Neural cell (in vitro differentiated cells): Measurements from ENCODE around the gene FGF2. TPM values are rescaled to one million over a fixed set of nuclear protein-coding genes. Genes with fewer than 3 reads are reported as not detected.

Experiments used
- H2AFZ ChIP-seq: fragments of 200-600, 300-800 bp; sonication (generic), shearing (Covaris generic); 2 replicates; pipeline ENCODE4 v1.6.0; 2014; ENCODE audit warnings: low read depth, mild to moderate bottlenecking, antibody characterized with exemption, low read length, moderate library complexity
- H3F3A ChIP-seq: fragments of 200-600 bp; shearing (Covaris generic); 2 replicates; pipeline ENCODE4 v1.6.1; 2016; ENCODE audit warnings: mild to moderate bottlenecking, moderate library complexity, mixed read lengths, antibody characterized with exemption, low read length; ENCODE audit not compliant: insufficient read depth, poor library complexity, severe bottlenecking
- H3K27ac ChIP-seq: fragments of 200-600, 300-800 bp; sonication (generic), shearing (Covaris generic); 2 replicates; pipeline ENCODE4 v1.5.1; 2014; ENCODE audit warnings: mild to moderate bottlenecking, low read length, moderate library complexity
- H3K27me3 ChIP-seq: fragments of 300-800, 200-600 bp; sonication (generic), shearing (Covaris generic); 2 replicates; pipeline ENCODE4 v1.6.0; 2014; ENCODE audit warnings: mild to moderate bottlenecking, low read depth, low read length, moderate library complexity; ENCODE audit not compliant: insufficient read depth
- H3K36me3 ChIP-seq: fragments of 300-800, 200-600 bp; sonication (generic), shearing (Covaris generic); 2 replicates; pipeline ENCODE4 v1.5.1; 2014; ENCODE audit warnings: mild to moderate bottlenecking, antibody characterized with exemption, low read length, moderate library complexity; ENCODE audit not compliant: insufficient read depth
- H3K4me2 ChIP-seq: fragments of 300-800, 200-600 bp; sonication (generic), shearing (Covaris generic); 2 replicates; pipeline ENCODE4 v1.6.0; 2014; ENCODE audit warnings: mild to moderate bottlenecking, low read length
- H3K4me3 ChIP-seq: fragments of 300-800, 200-600 bp; sonication (generic), shearing (Covaris generic); 2 replicates; pipeline ENCODE4 v1.5.1; 2014; ENCODE audit warnings: mild to moderate bottlenecking, low read length, moderate library complexity
- H3K79me2 ChIP-seq: fragments of 200-600 bp; shearing (Covaris generic); replicated peaks from 2 replicates; pipeline ENCODE4 v1.6.0; 2014; ENCODE audit warnings: mild to moderate bottlenecking, low read length, moderate library complexity; ENCODE audit not compliant: insufficient read depth
- H3K9ac ChIP-seq: fragments of 300-800, 200-600 bp; sonication (generic), shearing (Covaris generic); 2 replicates; pipeline ENCODE4 v1.6.1; 2016; ENCODE audit warnings: mild to moderate bottlenecking, low read length, mixed read lengths
- H3K9me2 ChIP-seq: fragments of 200-600 bp; shearing (Covaris generic); 2 replicates; pipeline ENCODE4 v1.6.1; 2016; ENCODE audit warnings: mild to moderate bottlenecking, low read length, mixed read lengths; ENCODE audit not compliant: insufficient read depth
- H3K9me3 ChIP-seq: fragments of 200-600, 300-800 bp; sonication (generic), shearing (Covaris generic); 2 replicates; pipeline ENCODE4 v1.6.1; 2016; ENCODE audit warnings: mild to moderate bottlenecking, mixed run types, low read length, moderate library complexity, mixed read lengths
- H4K20me1 ChIP-seq: fragments of 200-600 bp; shearing (Covaris generic); 2 replicates; pipeline ENCODE4 v1.6.1; 2016; ENCODE audit warnings: mild to moderate bottlenecking, mixed run types; ENCODE audit not compliant: insufficient read depth
- EP300 ChIP-seq: fragments of 450-650 bp; conservative IDR thresholded peaks from 2 replicates; pipeline ENCODE4 v1.6.1; 2014; ENCODE audit warnings: antibody characterized with exemption, mild to moderate bottlenecking, moderate library complexity; ENCODE audit not compliant: poor library complexity, severe bottlenecking
- EZH2 ChIP-seq: fragments of 200-600, 300-800 bp; shearing (Covaris generic), sonication (generic); IDR thresholded peaks from 2 replicates; pipeline ENCODE4 v1.6.1; 2014; ENCODE audit warnings: antibody characterized with exemption, low read length, borderline replicate concordance, mild to moderate bottlenecking; ENCODE audit not compliant: insufficient read depth, poor library complexity, severe bottlenecking
- MXI1 ChIP-seq: fragments of 450-650 bp; conservative IDR thresholded peaks from 2 replicates; pipeline ENCODE4 v1.6.1; 2014; ENCODE audit warnings: antibody characterized with exemption, mild to moderate bottlenecking; ENCODE audit not compliant: poor library complexity, severe bottlenecking
- POLR2AphosphoS5 ChIP-seq: IDR thresholded peaks from 2 replicates; pipeline ENCODE4 v1.6.1; 2012
- RAD21 ChIP-seq: fragments of 450-650 bp; conservative IDR thresholded peaks from 2 replicates; pipeline ENCODE4 v1.6.1; 2014; ENCODE audit warnings: antibody characterized with exemption, mild to moderate bottlenecking, moderate library complexity
- SMC3 ChIP-seq: fragments of 450-650 bp; conservative IDR thresholded peaks from 2 replicates; pipeline ENCODE4 v1.6.1; 2014; ENCODE audit warnings: antibody characterized with exemption, mild to moderate bottlenecking, moderate library complexity; ENCODE audit not compliant: poor library complexity
- TAF1 ChIP-seq: IDR thresholded peaks from 2 replicates; pipeline ENCODE4 v1.6.1; 2012; ENCODE audit warnings: low read depth
- polyA plus RNA-seq: library from polyadenylated mRNA; depleted of rRNA; stranded (reverse); fragments of >200 nt; gene quantifications from 2 replicates; pipeline ENCODE4 v1.2.3, GENCODE V29; 2014
- TF ChIP-seq, protein P1 (sequence below): IDR thresholded peaks from 2 replicates; pipeline ENCODE4 v1.6.1; 2012; ENCODE audit warnings: borderline replicate concordance
- TF ChIP-seq, protein P2 (sequence below): fragments of 450-650 bp; IDR thresholded peaks from 2 replicates; pipeline ENCODE4 v1.5.1; 2014; ENCODE audit warnings: antibody characterized with exemption, mild to moderate bottlenecking, moderate library complexity; ENCODE audit not compliant: poor library complexity, severe bottlenecking

Gene FGF2
- polyA plus RNA-seq, 1 donor from 2014 or later: 5.8 TPM

DNA sequence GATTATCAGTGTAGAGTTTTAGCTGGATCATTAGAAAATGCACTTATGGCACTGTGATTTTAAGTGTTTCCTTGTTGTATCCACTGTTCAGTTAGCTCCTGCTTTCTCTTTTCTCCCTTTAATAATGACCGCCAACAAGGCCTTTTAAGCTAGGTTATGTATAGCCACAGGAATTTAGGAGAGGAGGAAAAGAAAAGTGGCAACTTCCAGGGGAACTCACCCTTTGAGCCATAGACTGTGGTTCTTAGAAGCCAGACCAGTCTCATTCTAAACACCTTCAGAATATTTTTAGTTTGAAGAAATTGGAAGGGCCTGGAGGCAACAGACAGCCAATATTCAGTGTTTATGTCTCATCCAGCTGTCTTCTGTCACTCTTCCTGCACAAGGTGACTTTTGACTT is 6.1 kb downstream of the FGF2 start:
- Histone ChIP-seq H3F3A (no peaks in the 10 kb centered on the region), H3K4me2 (no peak overlapping the region), H2AFZ (no peak overlapping the region), H3K4me3 (no peak overlapping the region), H3K79me2 (peaks cover 85% of the 10 kb centered on the region), H3K36me3 (no peaks in the 10 kb centered on the region), H3K9ac (no peak overlapping the region), H4K20me1 (no peaks in the 10 kb centered on the region), H3K27me3 (no peaks in the 10 kb centered on the region), H3K9me2 (no peaks in the 10 kb centered on the region), H3K9me3 (no peaks in the 10 kb centered on the region), H3K27ac (no peak overlapping the region)
- TF ChIP-seq, protein P1, sequence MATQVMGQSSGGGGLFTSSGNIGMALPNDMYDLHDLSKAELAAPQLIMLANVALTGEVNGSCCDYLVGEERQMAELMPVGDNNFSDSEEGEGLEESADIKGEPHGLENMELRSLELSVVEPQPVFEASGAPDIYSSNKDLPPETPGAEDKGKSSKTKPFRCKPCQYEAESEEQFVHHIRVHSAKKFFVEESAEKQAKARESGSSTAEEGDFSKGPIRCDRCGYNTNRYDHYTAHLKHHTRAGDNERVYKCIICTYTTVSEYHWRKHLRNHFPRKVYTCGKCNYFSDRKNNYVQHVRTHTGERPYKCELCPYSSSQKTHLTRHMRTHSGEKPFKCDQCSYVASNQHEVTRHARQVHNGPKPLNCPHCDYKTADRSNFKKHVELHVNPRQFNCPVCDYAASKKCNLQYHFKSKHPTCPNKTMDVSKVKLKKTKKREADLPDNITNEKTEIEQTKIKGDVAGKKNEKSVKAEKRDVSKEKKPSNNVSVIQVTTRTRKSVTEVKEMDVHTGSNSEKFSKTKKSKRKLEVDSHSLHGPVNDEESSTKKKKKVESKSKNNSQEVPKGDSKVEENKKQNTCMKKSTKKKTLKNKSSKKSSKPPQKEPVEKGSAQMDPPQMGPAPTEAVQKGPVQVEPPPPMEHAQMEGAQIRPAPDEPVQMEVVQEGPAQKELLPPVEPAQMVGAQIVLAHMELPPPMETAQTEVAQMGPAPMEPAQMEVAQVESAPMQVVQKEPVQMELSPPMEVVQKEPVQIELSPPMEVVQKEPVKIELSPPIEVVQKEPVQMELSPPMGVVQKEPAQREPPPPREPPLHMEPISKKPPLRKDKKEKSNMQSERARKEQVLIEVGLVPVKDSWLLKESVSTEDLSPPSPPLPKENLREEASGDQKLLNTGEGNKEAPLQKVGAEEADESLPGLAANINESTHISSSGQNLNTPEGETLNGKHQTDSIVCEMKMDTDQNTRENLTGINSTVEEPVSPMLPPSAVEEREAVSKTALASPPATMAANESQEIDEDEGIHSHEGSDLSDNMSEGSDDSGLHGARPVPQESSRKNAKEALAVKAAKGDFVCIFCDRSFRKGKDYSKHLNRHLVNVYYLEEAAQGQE: no peak
- TF ChIP-seq POLR2AphosphoS5 (no peak), MXI1 (no peak), EP300 (no peak), TAF1 (no peak)

DNA sequence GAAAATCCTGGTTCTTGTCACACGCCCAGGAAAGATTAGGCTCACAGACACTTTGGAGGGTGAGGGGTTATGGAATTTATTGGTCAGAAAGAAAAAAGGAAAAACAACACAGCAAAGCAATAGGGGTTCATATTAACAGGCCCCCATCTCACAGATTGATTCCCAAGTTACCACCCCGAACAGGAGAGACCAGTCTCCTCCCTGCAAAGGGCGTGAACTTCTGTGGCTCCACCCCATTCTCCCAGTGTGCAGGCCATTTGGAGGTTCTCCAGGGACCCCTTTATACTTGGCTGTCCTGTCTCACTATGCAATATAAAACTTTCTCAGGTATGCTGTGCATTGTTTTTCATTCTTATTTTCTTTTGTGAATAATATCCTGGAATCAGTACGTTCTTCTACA is 7.4 kb downstream of the FGF2 start:
- Histone ChIP-seq H3K4me2 (no peak overlapping the region), H3K79me2 (peaks cover 82% of the 10 kb centered on the region), H3K4me3 (no peak overlapping the region), H3K9me2 (no peaks in the 10 kb centered on the region), H3K9ac (no peak overlapping the region), H3K9me3 (no peaks in the 10 kb centered on the region), H3F3A (no peaks in the 10 kb centered on the region), H4K20me1 (no peaks in the 10 kb centered on the region), H3K27me3 (no peaks in the 10 kb centered on the region), H3K27ac (no peak overlapping the region), H2AFZ (no peak overlapping the region), H3K36me3 (no peaks in the 10 kb centered on the region)
- TF ChIP-seq MXI1: no peak
- TF ChIP-seq TAF1: no peak
- TF ChIP-seq, protein P1: no peak
- TF ChIP-seq RAD21: no peak
- TF ChIP-seq POLR2AphosphoS5: no peak
- TF ChIP-seq SMC3: no peak
- TF ChIP-seq, protein P2, sequence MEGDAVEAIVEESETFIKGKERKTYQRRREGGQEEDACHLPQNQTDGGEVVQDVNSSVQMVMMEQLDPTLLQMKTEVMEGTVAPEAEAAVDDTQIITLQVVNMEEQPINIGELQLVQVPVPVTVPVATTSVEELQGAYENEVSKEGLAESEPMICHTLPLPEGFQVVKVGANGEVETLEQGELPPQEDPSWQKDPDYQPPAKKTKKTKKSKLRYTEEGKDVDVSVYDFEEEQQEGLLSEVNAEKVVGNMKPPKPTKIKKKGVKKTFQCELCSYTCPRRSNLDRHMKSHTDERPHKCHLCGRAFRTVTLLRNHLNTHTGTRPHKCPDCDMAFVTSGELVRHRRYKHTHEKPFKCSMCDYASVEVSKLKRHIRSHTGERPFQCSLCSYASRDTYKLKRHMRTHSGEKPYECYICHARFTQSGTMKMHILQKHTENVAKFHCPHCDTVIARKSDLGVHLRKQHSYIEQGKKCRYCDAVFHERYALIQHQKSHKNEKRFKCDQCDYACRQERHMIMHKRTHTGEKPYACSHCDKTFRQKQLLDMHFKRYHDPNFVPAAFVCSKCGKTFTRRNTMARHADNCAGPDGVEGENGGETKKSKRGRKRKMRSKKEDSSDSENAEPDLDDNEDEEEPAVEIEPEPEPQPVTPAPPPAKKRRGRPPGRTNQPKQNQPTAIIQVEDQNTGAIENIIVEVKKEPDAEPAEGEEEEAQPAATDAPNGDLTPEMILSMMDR: no peak
- no peak for TF ChIP-seq EZH2
- TF ChIP-seq EP300: no peak
